22Rv1 (cell line): Measurements from ENCODE around the gene PIK3R5.

Source experiments
- CTCF ChIP-seq: fragments of 450-650 bp; IDR thresholded peaks from 2 replicates; pipeline ENCODE4 v1.5.1; 2017; ENCODE audit warnings: mild to moderate bottlenecking
- ZFX ChIP-seq: fragments of 450-650 bp; IDR thresholded peaks from 2 replicates; pipeline ENCODE4 v1.6.1; 2017; ENCODE audit warnings: antibody characterized with exemption, borderline replicate concordance

GRCh38 chr17:8829036-8829941 is 136.2 kb downstream of the PIK3R5 start:
- TF ChIP-seq CTCF: no peak
- TF ChIP-seq ZFX: no peak
